BLaER1 treated with 17β-estradiol and CSF1 and Interleukin-3, amounts not matched to agents 10 nM and 100 nM (cell line): ENCODE data around the gene DCTN2.

Experiments used
- H3K27ac ChIP-seq, 11 experiments: shearing (Covaris generic); formaldehyde crosslinking; 2 replicates each; pipeline ENCODE4 v1.8.1; 2022
- H3K27me3 ChIP-seq, 11 experiments: shearing (Covaris generic); formaldehyde crosslinking; 2 replicates each; pipeline ENCODE4 v1.8.1; 2022
- H3K36me3 ChIP-seq, 11 experiments: shearing (Covaris generic); formaldehyde crosslinking; 2 replicates each; pipeline ENCODE4 v1.8.1; 2022
- H3K4me1 ChIP-seq, 10 experiments: shearing (Covaris generic); formaldehyde crosslinking; 2 replicates each; pipeline ENCODE4 v1.8.1; 2022
- H3K4me2 ChIP-seq, 11 experiments: shearing (Covaris generic); formaldehyde crosslinking; 2 replicates each; pipeline ENCODE4 v1.8.1; 2022
- H3K4me3 ChIP-seq, 10 experiments: shearing (Covaris generic); formaldehyde crosslinking; 2 replicates each; pipeline ENCODE4 v1.8.1; 2022
- H3K9ac ChIP-seq, 11 experiments: shearing (Covaris generic); formaldehyde crosslinking; 2 replicates each; pipeline ENCODE4 v1.8.1; 2022
- H3K9me3 ChIP-seq, 11 experiments: shearing (Covaris generic); formaldehyde crosslinking; replicated peaks in 1 of 11; 2 replicates each; pipeline ENCODE4 v1.8.1; 2022
- H4K20me1 ChIP-seq, 11 experiments: shearing (Covaris generic); formaldehyde crosslinking; 2 replicates each; pipeline ENCODE4 v1.8.1; 2022
- Cebpa-rat ChIP-seq, 11 experiments: shearing (Covaris generic); IDR thresholded peaks; 2 replicates each; pipeline ENCODE4 v1.8.1; 2022

Gene DCTN2

GRCh38 chr12:57488402-57489156 lies 58.4 kb downstream of the DCTN2 start:
- Histone ChIP-seq H4K20me1 (peaks cover 0 to 44% (median 26%) of the 10 kb centered on the region in 11 experiments; a peak in 17 of 22 replicates), H3K4me1 (peaks cover 15 to 32% (median 22%) of the 10 kb centered on the region in 10 experiments), H3K4me3 (peak overlapping the region; percentile 75 to 98 (median 85)), H3K9me3 (peaks cover 0 to 7% (median 4%) of the 10 kb centered on the region in 11 experiments; a peak in 8 of 22 replicates), H3K27me3 (no peaks in the 10 kb centered on the region), H3K9ac (peak overlapping the region; percentile 82 to 98 (median 90)), H3K27ac (peak overlapping the region; percentile 82 to 96 (median 89)), H3K36me3 (peaks cover 42 to 45% (median 43%) of the 10 kb centered on the region in 11 experiments), H3K4me2 (peak overlapping the region; percentile 75 to 97 (median 93))
- no peak for TF ChIP-seq Cebpa-rat (IDR thresholded peaks at IDR 0.05)

GRCh38 chr12:57487597-57488401 lies 59.2 kb downstream of the DCTN2 start, which contains the start of gene MARS1:
MARS1 (plus strand) TSS chr12:57488068; CDS start chr12:57488091, 23 bp downstream.
- Histone ChIP-seq H3K9ac (peak within 1 kb of the TSS; percentile 82 to 98 (median 90)), H3K27ac (peak within 1 kb of the TSS; percentile 82 to 96 (median 89)), H3K27me3 (no peaks in the 10 kb centered on the region), H4K20me1 (peaks cover 0 to 43% (median 24%) of the 10 kb centered on the region in 11 experiments; a peak in 17 of 22 replicates), H3K36me3 (peaks cover 39 to 42% (median 40%) of the 10 kb centered on the region in 11 experiments), H3K4me2 (peak within 1 kb of the TSS; percentile 75 to 97 (median 93)), H3K9me3 (peaks cover 0 to 5% (median 2%) of the 10 kb centered on the region in 11 experiments; a peak in 8 of 22 replicates), H3K4me3 (peak within 1 kb of the TSS; percentile 75 to 98 (median 85)), H3K4me1 (peaks cover 15 to 32% (median 22%) of the 10 kb centered on the region in 10 experiments)
- TF ChIP-seq Cebpa-rat (IDR thresholded peaks at IDR 0.05) = peak in 5 of 11 experiments; percentile 12 to 66 (median 49); a peak in 4 of 22 replicates

- peaks cover 15 to 32% (median 22%) of the 10 kb centered on the region in 10 experiments for H3K4me1 ChIP-seq
- peaks cover 32 to 36% (median 33%) of the 10 kb centered on the region in 11 experiments for H3K36me3 ChIP-seq
- no peak for TF ChIP-seq Cebpa-rat (IDR thresholded peaks at IDR 0.05)
- H3K9me3 ChIP-seq = no peaks in the 10 kb centered on the region
- H3K27ac ChIP-seq = peak overlapping the region; percentile 82 to 96 (median 89); a peak in 19 of 22 replicates
- peak overlapping the region; percentile 13 to 79 (median 59); a peak in 18 of 22 replicates for H3K4me2 ChIP-seq
- peaks cover 0 to 38% (median 20%) of the 10 kb centered on the region in 11 experiments; a peak in 16 of 22 replicates for H4K20me1 ChIP-seq
- no peaks in the 10 kb centered on the region for H3K27me3 ChIP-seq
- H3K4me3 ChIP-seq = peak overlapping the region in 9 of 10 experiments; percentile 75 to 94 (median 83); a peak in 14 of 20 replicates
- H3K9ac ChIP-seq = peak overlapping the region in 9 of 11 experiments; percentile 82 to 98 (median 90); a peak in 11 of 22 replicates
Measured at GRCh38 chr12:57487055-57487596, 59.9 kb downstream of the DCTN2 start.

GRCh38 chr12:57485695-57486094 lies 61.3 kb downstream of the DCTN2 start:
- Histone ChIP-seq H3K4me1 (peaks cover 18 to 40% (median 26%) of the 10 kb centered on the region in 10 experiments), H3K4me2 (no peak overlapping the region), H3K27ac (no peak overlapping the region), H3K4me3 (no peak overlapping the region), H3K36me3 (peaks cover 18 to 21% (median 19%) of the 10 kb centered on the region in 11 experiments), H3K9ac (no peak overlapping the region), H3K27me3 (no peaks in the 10 kb centered on the region), H4K20me1 (peaks cover 0 to 24% (median 18%) of the 10 kb centered on the region in 11 experiments; a peak in 16 of 22 replicates), H3K9me3 (no peaks in the 10 kb centered on the region)
- TF ChIP-seq Cebpa-rat (IDR thresholded peaks at IDR 0.05) = no peak

- H3K27ac ChIP-seq = no peak overlapping the region
- H3K9ac ChIP-seq = no peak overlapping the region
- no peak for TF ChIP-seq Cebpa-rat (IDR thresholded peaks at IDR 0.05)
Measured at GRCh38 chr12:57483466-57483865, 63.5 kb downstream of the DCTN2 start.

GRCh38 chr12:57481671-57482070 lies 65.3 kb downstream of the DCTN2 start:
- H4K20me1 ChIP-seq = no peaks in the 10 kb centered on the region
- H3K4me1 ChIP-seq = peaks cover 34 to 44% (median 40%) of the 10 kb centered on the region in 10 experiments
- H3K27ac ChIP-seq = no peak overlapping the region
- no peaks in the 10 kb centered on the region for H3K9me3 ChIP-seq
- H3K4me2 ChIP-seq = 0 out of 22 replicates have a peak overlapping the region, but pooled peaks of 1 of the 11 experiments have one; percentile 100
- H3K36me3 ChIP-seq = no peaks in the 10 kb centered on the region
- no peak overlapping the region for H3K4me3 ChIP-seq
- TF ChIP-seq Cebpa-rat (IDR thresholded peaks at IDR 0.05) = no peak
- no peaks in the 10 kb centered on the region for H3K27me3 ChIP-seq
- no peak overlapping the region for H3K9ac ChIP-seq

More at GRCh38 chr12:57483466-57483865, 63.5 kb downstream of the DCTN2 start:
- H4K20me1 ChIP-seq = peaks cover 0 to 2% (median 0%) of the 10 kb centered on the region in 11 experiments; a peak in 4 of 22 replicates
- H3K4me3 ChIP-seq = no peak overlapping the region
- no peaks in the 10 kb centered on the region for H3K27me3 ChIP-seq
- H3K4me2 ChIP-seq = no peak overlapping the region
- no peaks in the 10 kb centered on the region for H3K36me3 ChIP-seq
- no peaks in the 10 kb centered on the region for H3K9me3 ChIP-seq
- H3K4me1 ChIP-seq = peaks cover 28 to 42% (median 33%) of the 10 kb centered on the region in 10 experiments
